NCI-H187 (cell line): ENCODE measurements around the gene PPP1R14D.

ENCODE experiments used
- DNase-seq, 2 experiments: peaks; one replicate each; lab custom pipeline; 2025; lab: John Stamatoyannopoulos, UW

PPP1R14D gene

DNA sequence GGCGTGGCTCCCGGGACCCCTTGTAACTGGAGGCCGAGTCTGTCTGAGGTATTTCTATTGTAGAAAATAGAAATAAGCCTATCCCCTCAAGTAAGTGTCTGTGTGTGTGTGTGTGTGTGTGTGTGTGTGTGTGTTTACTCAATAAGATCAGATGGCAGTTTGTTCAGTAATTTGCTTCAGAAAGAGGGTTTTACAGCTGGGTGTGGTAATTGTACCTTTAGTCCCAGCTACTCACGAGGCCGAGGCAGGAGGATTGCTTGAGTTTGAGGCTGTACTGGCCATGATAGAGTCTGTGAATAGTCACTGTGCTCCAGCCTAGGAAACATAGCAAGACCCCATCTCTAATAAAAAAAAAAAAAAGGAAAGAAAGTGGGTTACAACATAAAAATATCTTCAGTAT lies 24.0 kb upstream of the PPP1R14D start:
- no peak for DNase-seq

DNA sequence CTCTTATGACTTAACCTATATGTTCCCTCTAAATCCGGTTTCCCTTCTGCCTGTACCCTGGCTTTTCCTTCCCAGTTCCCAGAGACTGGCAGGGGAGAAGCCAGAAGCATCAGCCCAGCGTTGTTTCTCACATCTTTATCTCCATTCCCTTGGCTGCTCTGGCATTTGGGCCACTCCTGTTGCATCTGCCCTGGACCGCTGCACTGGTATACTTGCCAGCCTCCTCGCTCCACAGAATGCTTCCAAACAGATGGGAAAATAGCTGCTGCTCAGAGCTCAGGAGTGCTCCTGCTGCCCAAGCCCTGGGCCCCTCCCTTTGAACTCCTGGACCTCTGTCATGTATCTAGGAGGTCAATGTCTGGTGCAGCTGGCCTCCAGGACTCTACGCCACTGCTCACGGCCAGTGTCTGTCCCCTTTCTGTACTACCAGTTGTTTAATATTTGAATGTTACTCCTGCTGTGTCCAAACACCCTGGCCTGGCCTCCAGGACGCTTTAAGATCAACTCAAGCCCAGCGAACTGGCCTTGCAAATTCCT lies 22.1 kb upstream of the PPP1R14D start:
- DNase-seq = no peak

- DNase-seq = peak in 1 of 2 experiments; percentile 38
These were observed 18.9 kb upstream of the PPP1R14D start for GRCh38 chr15:40847223-40847961.

DNA sequence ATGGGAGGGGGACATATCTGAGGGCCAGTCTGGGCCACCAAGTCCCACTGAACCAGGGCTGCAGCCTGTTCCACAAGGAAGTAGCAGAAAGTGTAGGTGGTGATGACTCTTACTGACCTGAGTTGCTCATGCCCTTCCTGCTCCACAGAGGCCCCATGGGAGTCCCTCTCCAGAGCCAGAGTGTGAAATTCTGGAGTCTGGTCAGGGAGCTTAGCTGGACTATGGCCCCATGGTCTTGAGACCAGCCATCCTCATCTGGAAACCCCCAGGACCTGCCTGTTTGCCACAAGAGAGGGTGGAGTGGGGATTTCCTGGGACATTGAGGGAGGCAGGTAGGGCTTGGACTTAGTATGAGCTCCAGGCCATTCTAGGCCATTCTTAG lies 18.3 kb upstream of the PPP1R14D start:
- no peak for DNase-seq

- no peak for DNase-seq
These were observed 17.2 kb upstream of the PPP1R14D start for GRCh38 chr15:40845511-40846284.

DNA sequence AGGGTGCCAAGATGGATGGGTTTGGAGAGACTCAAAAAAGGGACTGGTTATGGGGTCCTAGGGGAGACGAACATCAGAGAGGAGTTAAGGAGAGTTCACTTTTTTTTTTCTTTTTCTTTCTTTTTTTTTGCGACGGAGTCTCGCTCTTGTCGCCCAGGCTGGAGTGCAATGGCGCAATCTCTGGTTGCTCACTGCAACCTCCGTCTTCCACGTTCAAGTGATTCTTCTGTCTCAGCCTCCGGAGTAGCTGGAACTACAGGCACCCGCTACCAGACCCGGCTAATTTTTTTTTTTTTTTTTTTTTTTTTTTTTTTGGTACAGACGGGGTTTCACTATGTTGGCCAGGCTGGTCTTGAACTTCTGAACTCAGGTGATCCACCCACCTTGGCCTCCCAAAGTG lies 16.5 kb upstream of the PPP1R14D start:
- DNase-seq = no peak

GRCh38 chr15:40844696-40845030 lies 16.2 kb upstream of the PPP1R14D start:
- DNase-seq = no peak

- peak in 1 of 2 experiments; percentile 15 for DNase-seq
These were observed 15.6 kb upstream of the PPP1R14D start, which contains the start of gene SPINT1 for GRCh38 chr15:40843885-40844695. Gene SPINT1, plus strand, starts transcription at chr15:40844048. Its CDS starts 507 bp downstream, at chr15:40844555.

DNA sequence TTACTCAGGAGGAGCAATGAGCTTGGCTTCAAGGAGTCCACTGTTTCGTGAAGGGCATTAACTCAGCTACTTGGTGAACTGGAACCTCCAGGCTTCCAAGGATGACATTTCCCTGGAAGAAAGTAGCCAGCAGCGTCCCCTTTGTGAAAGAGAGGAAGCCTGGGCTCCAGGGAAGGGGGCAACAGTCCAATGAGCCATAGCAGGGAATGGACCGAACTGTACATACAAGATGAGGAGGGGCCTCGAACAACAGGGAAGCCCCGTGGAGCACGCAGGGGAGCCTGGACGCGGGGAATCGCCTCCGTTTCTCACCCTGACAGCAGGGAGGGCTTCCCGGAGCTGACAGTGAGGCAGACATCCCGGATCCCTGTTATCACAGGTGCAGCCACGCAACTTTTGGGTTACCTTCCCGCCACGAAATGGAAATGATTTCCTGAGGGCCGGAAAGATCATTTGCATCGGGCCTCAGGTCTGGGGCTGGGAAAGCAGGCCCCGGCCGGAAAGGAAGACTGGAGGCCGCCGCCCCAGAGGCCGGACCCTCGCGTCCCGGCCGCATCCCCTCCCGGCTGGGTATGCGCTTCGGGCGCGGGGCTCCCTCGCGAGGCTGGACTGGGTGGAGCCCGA lies 14.9 kb upstream of the PPP1R14D start:
- no peak for DNase-seq

GRCh38 chr15:40841741-40842140 lies 13.2 kb upstream of the PPP1R14D start:
- DNase-seq = no peak

- DNase-seq = no peak
These were observed 10.2 kb upstream of the PPP1R14D start for GRCh38 chr15:40838756-40839155.

DNA sequence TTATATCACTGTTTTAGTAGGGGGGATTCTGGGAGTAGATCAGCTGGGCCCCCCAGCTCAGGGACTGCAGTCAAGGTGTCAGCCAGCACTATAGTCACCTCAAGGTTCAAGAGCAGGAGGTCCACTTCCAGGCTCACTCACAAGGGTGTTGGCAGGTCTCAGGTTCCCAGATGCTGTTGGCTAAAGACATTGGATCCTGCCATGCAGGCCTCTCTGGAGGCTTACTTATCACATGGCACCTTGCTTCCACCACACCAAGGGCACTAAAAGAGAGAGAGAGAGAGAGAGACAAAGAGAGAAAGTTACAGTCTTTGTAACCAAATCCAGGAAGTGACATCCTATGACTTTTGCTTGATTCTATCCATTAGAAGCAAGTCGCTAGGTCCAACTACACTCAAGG lies 7.5 kb upstream of the PPP1R14D start:
- no peak for DNase-seq

GRCh38 chr15:40832903-40833302 lies 4.4 kb upstream of the PPP1R14D start:
- no peak for DNase-seq

GRCh38 chr15:40831861-40832260 lies 3.4 kb upstream of the PPP1R14D start:
- no peak for DNase-seq

GRCh38 chr15:40830884-40831283 lies 2.4 kb upstream of the PPP1R14D start:
- DNase-seq = peak; percentile 40 to 54

DNA sequence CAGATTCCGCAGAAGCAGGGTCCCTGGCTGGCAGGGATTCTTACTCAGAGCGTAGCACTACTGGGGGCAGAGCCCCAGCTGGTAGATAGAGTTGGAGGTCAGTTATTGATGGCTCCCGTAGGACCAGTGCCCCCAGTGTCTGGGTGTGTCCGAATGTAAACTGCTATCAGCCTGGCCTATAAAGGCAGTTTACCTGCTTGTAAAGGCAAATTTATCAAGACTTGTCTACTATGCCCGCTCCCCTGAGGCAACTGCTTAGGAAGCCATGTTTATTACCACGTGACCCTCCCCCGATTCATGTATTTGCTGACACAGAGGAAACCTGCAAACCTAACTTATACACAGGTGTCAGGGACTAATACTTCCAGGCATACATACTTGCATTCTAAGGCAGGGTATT lies 607 bp upstream of the PPP1R14D start:
- DNase-seq = no peak

DNA sequence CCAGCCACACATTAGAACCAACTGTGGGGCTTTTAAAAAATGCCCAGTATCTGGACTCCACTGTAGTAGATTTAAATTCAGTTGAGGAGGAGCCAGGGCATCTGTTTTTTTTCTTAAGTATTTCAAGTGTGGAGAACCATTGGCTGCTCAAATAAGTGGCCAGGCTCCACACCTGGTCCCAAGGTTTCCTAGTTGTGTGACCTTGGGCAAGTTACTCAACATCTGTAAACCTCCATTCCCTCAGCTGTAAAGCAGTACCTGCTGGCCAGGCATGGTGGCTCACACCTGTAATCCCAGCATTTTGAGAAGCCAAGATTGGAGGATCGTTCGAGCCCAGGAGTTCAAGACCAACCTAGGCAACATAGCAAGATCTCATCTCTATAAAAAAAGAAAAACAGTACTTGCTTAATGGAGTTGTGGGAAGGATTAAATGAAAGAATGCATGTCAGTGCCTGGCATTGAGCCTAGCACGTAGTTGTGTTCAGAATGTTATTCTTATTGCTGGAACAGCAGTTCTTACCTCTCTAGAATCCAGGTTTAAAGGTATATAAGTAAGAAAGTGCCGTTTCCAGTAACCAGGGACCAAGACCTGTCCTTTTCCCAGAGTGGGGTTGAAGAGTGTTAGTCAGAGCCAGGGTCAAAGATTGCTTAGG lies 2.0 kb downstream of the PPP1R14D start:
- no peak for DNase-seq

DNA sequence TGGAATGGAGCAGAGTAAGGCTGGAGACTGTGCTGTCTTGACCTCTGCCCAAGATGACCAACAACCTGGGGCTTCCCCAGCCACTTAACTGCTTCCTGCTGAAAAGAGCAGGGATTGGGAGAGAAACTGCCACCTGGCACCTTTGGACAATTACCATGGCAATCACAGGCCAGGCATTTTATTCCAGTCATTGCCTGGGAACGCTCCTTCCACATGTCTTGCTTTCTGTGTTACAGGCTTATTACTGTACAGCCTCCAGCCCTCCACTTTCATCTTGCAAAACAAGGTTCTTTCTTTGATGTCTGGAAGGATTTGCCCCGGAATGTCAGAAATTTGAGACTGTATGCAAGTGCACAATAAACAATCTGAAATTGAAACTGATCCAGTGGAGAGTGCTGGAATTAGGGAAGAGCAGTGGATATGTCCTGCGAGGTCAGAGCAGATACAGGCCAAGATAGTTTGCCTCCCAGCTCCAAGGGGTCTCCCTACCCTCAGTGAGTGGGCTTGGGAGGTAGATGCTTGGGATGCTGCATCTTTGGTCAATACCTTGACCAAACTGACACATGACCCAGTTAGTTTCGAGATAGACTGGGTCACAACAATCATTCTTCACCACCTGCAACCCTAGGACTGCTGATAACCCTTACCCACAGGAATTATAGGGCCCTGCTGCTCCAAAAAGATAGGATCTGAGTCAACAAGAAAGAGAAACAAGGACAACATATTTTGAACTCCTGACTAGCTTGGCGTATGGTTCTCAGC lies 2.7 kb downstream of the PPP1R14D start:
- no peak for DNase-seq

GRCh38 chr15:40823572-40824343 lies 4.8 kb downstream of the PPP1R14D start:
- no peak for DNase-seq

GRCh38 chr15:40821195-40821594 lies 7.3 kb downstream of the PPP1R14D start:
- DNase-seq = no peak
